ENCODE data around the gene ZSCAN31.

Gene ZSCAN31

GRCh38 chr6:28335564-28336283 is at the start of gene ZSCAN31:
Gene ZSCAN31, minus strand, starts transcription at chr6:28336148. Its CDS starts 6,465 bp downstream, at chr6:28329683.
- Histone ChIP-seq H3F3A (ENCODE audit: control insufficient read depth, insufficient read depth) (peaks cover 16% of the 10 kb centered on the region), H4K20me1 (ENCODE audit: control insufficient read depth, insufficient read depth, low read depth, low read length) (no peaks in the 10 kb centered on the region), H3K9me2 (replicated peaks; ENCODE audit: control insufficient read depth, low read length) (no peaks in the 10 kb centered on the region), H3K4me1 (ENCODE audit: control insufficient read depth, low read length) (peaks cover 36% of the 10 kb centered on the region), H3K4me2 (ENCODE audit: low read length) (peak within 1 kb of the TSS; percentile 97), H3K27ac (ENCODE audit: low read depth, low read length) (peak within 1 kb of the TSS; percentile 95), H3K36me3 (ENCODE audit: control insufficient read depth, low read length) (0 out of 2 replicates have a peak, but pooled peaks cover 5% of the 10 kb centered on the region), H3K27me3 (ENCODE audit: control insufficient read depth, low read length) (no peaks in the 10 kb centered on the region), H3K4me3 (ENCODE audit: low read length) (peak within 1 kb of the TSS; percentile 87), H3K9me3 (ENCODE audit: control insufficient read depth, insufficient read depth, low read length) (peaks cover 14% of the 10 kb centered on the region), H3K79me2 (ENCODE audit: control insufficient read depth, low read length) (no peaks in the 10 kb centered on the region)
- TF ChIP-seq, protein P1, sequence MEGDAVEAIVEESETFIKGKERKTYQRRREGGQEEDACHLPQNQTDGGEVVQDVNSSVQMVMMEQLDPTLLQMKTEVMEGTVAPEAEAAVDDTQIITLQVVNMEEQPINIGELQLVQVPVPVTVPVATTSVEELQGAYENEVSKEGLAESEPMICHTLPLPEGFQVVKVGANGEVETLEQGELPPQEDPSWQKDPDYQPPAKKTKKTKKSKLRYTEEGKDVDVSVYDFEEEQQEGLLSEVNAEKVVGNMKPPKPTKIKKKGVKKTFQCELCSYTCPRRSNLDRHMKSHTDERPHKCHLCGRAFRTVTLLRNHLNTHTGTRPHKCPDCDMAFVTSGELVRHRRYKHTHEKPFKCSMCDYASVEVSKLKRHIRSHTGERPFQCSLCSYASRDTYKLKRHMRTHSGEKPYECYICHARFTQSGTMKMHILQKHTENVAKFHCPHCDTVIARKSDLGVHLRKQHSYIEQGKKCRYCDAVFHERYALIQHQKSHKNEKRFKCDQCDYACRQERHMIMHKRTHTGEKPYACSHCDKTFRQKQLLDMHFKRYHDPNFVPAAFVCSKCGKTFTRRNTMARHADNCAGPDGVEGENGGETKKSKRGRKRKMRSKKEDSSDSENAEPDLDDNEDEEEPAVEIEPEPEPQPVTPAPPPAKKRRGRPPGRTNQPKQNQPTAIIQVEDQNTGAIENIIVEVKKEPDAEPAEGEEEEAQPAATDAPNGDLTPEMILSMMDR (IDR thresholded peaks at IDR 0.05; ENCODE audit: low read depth, low read length, poor library complexity, severe bottlenecking): no peak
- no peak for TF ChIP-seq EZH2phosphoT487 (IDR thresholded peaks at IDR 0.05; ENCODE audit: borderline replicate concordance, low read length)

DNA sequence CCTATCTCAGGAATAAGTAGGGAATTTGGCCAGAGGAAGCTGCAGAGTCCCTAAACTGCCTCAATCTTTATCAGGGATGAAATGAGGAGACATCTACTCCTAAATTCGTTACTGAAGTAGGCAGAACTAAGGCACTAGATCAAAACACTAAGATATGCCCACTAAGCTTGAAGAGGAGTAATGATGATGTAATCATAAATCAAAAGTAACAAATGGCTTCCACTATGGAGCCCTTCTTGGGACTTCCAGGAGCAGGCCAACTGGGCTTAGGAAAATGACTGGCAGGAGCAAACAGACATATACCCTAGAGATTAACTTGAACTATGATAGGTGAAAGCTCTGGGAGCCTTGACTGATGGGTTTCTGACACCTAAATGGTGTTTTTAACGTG is 48.2 kb upstream of the ZSCAN31 start:
- peaks cover 46% of the 10 kb centered on the region for H3K36me3 ChIP-seq (ENCODE audit: control insufficient read depth, low read length)
- no peak overlapping the region for H3K4me3 ChIP-seq (ENCODE audit: low read length)
- H3K79me2 ChIP-seq (ENCODE audit: control insufficient read depth, low read length): peaks cover 10% of the 10 kb centered on the region
- no peaks in the 10 kb centered on the region for H3K27me3 ChIP-seq (ENCODE audit: control insufficient read depth, low read length)
- no peaks in the 10 kb centered on the region for H3K9me2 ChIP-seq (replicated peaks; ENCODE audit: control insufficient read depth, low read length)
- TF ChIP-seq, protein P1 (IDR thresholded peaks at IDR 0.05; ENCODE audit: low read depth, low read length, poor library complexity, severe bottlenecking): no peak
- no peak for TF ChIP-seq EZH2phosphoT487 (IDR thresholded peaks at IDR 0.05; ENCODE audit: borderline replicate concordance, low read length)
- no peaks in the 10 kb centered on the region for H4K20me1 ChIP-seq (ENCODE audit: control insufficient read depth, insufficient read depth, low read depth, low read length)
- no peak overlapping the region for H3K4me2 ChIP-seq (ENCODE audit: low read length)
- no peaks in the 10 kb centered on the region for H3K4me1 ChIP-seq (ENCODE audit: control insufficient read depth, low read length)
- H3K9me3 ChIP-seq (ENCODE audit: control insufficient read depth, insufficient read depth, low read length): no peaks in the 10 kb centered on the region
- no peak overlapping the region for H3K27ac ChIP-seq (ENCODE audit: low read depth, low read length)
- no peaks in the 10 kb centered on the region for H3F3A ChIP-seq (ENCODE audit: control insufficient read depth, insufficient read depth)

- Histone ChIP-seq H3K9me3 (ENCODE audit: control insufficient read depth, insufficient read depth, low read length) (no peaks in the 10 kb centered on the region), H4K20me1 (ENCODE audit: control insufficient read depth, insufficient read depth, low read depth, low read length) (no peaks in the 10 kb centered on the region), H3K27ac (ENCODE audit: low read depth, low read length) (no peak overlapping the region), H3F3A (ENCODE audit: control insufficient read depth, insufficient read depth) (no peaks in the 10 kb centered on the region), H3K79me2 (ENCODE audit: control insufficient read depth, low read length) (peaks cover 8% of the 10 kb centered on the region), H3K4me3 (ENCODE audit: low read length) (peak overlapping the region; percentile 7; the same call in 1 of the 2 replicates), H3K9me2 (replicated peaks; ENCODE audit: control insufficient read depth, low read length) (no peaks in the 10 kb centered on the region), H3K4me2 (ENCODE audit: low read length) (peak overlapping the region; percentile 25; the same call in 1 of the 2 replicates), H3K27me3 (ENCODE audit: control insufficient read depth, low read length) (no peaks in the 10 kb centered on the region), H3K36me3 (ENCODE audit: control insufficient read depth, low read length) (peaks cover 51% of the 10 kb centered on the region), H3K4me1 (ENCODE audit: control insufficient read depth, low read length) (no peaks in the 10 kb centered on the region)
- no peak for TF ChIP-seq EZH2phosphoT487 (IDR thresholded peaks at IDR 0.05; ENCODE audit: borderline replicate concordance, low read length)
- TF ChIP-seq, protein P1 (IDR thresholded peaks at IDR 0.05; ENCODE audit: low read depth, low read length, poor library complexity, severe bottlenecking): no peak
Observed at GRCh38 chr6:28383235-28384142, 47.5 kb upstream of the ZSCAN31 start.
